Ureter (tissue), 1 donor: ENCODE measurements around the gene ADAM10. TPM values are rescaled to one million over a fixed set of nuclear protein-coding genes. Genes with fewer than 3 reads are reported as not detected.
"Not testable (repeated sequence)": the region's sequence is repeated elsewhere in the genome, so short reads cannot be mapped to it uniquely, and the experiment has no call there.

Experiments
- DNase-seq: peaks from one replicate; pipeline ENCODE4 v3.0.0-alpha.2; 2020; ENCODE audit warnings: low spot score
- total RNA-seq: library from RNA; stranded (reverse); gene quantifications from one replicate; pipeline ENCODE4 v1.2.4, GENCODE V29; 2023
- donor health status: DM: yes; HTN: yes; CAD: no.

ADAM10 gene
- total RNA-seq, 1 donor from 2014 or later = 315 TPM

- DNase-seq = no peak
Measured at GRCh38 chr15:58608129-58608590, 141.3 kb downstream of the ADAM10 start.

- no peak for DNase-seq
Measured at GRCh38 chr15:58606577-58607080, 142.9 kb downstream of the ADAM10 start.

GRCh38 chr15:58605931-58606530 is 143.5 kb downstream of the ADAM10 start:
- DNase-seq = no peak

- DNase-seq = no peak
Measured at GRCh38 chr15:58604455-58604923, 145.0 kb downstream of the ADAM10 start.

- DNase-seq = not testable (repeated sequence)
Measured at GRCh38 chr15:58603927-58604326, 145.6 kb downstream of the ADAM10 start.

- no peak for DNase-seq
Measured at GRCh38 chr15:58602823-58603222, 146.7 kb downstream of the ADAM10 start.

GRCh38 chr15:58598829-58599210 is 150.7 kb downstream of the ADAM10 start:
- DNase-seq = no peak

GRCh38 chr15:58597943-58598828 is 151.3 kb downstream of the ADAM10 start:
- DNase-seq = no peak

- no peak for DNase-seq
Measured at GRCh38 chr15:58595516-58596263, 153.8 kb downstream of the ADAM10 start.

GRCh38 chr15:58594898-58595297 is 154.6 kb downstream of the ADAM10 start:
- no peak for DNase-seq

DNA sequence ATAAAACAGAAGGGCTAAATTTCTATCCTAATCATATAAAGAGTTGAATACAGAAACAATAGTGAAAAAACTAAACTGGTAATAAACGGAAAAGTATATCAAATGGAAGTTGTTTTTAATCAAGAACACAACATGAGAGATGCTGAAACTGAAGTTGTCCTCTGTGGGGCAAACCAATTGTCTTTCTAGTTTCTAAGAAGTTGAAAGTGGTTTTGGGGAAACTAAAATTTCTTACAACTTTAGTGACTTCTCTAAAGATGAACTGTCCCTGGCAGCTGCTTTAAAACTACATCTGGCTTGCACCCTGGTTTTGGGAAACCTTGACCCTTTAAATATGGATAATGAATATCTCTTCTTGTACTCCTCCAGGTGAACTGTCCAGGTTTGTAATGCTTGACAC is 155.6 kb downstream of the ADAM10 start:
- DNase-seq = no peak

DNA sequence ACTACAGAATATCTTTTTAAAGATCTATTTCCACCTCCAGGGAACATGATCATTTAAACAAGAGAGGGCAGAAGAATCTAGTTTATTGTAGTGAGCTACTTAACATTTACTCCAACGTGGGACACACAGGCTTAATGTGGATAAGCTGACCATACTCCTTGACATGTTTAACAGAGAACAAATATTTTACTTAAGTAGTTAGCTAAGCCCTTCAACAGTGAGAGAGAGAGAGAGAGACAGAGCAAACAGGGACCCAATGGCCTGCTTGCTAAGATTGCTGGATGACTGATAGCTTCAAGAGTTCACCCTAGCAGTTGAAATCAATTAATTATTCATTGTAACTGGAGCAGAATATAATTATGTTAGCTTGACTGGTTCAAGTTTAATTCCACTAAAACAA is 158.6 kb downstream of the ADAM10 start:
- no peak for DNase-seq

DNA sequence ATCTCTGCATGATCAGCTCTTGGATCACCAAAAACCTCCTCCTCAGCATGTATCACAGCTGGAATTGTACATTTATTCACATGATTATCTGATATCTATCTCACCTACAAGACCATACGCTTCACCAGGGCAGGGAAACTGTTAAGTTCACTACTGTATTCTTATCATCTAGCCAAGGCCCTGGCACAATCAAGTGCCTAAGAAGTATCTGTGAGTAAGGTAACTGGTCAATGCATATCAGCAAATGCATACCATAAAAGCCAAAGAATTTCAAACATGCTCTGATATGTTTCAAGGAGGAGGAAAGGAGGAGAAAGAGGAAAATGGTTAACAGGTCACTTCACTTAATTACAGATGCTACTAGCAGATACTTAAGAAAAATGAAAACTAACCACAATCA is 159.3 kb downstream of the ADAM10 start:
- DNase-seq = no peak

GRCh38 chr15:58589047-58589446 is 160.5 kb downstream of the ADAM10 start:
- no peak for DNase-seq

- no peak for DNase-seq
Measured at GRCh38 chr15:58588096-58588495, 161.4 kb downstream of the ADAM10 start.

DNA sequence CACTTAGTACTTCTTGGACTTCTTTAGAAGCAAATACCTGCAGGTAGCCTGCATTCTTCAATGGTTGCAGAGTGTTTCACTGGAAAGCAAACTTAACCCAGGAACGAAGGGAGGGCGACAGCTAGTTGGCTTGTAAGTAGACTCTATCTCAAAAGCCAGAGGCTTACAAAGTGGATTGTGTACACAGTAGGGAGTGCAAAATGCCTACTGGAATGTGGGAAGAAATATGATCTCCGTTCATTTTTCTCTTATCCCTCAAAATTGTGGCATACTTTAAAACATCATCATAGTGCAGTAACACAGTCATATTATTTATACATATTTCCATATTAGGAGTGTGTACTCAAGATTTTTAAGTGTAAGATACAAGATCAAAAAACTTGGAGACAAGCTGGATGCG is 162.0 kb downstream of the ADAM10 start:
- DNase-seq = no peak

GRCh38 chr15:58585693-58586443 is 163.6 kb downstream of the ADAM10 start:
- DNase-seq = no peak

- DNase-seq = no peak
Measured at GRCh38 chr15:58584789-58585461, 164.6 kb downstream of the ADAM10 start.

DNA sequence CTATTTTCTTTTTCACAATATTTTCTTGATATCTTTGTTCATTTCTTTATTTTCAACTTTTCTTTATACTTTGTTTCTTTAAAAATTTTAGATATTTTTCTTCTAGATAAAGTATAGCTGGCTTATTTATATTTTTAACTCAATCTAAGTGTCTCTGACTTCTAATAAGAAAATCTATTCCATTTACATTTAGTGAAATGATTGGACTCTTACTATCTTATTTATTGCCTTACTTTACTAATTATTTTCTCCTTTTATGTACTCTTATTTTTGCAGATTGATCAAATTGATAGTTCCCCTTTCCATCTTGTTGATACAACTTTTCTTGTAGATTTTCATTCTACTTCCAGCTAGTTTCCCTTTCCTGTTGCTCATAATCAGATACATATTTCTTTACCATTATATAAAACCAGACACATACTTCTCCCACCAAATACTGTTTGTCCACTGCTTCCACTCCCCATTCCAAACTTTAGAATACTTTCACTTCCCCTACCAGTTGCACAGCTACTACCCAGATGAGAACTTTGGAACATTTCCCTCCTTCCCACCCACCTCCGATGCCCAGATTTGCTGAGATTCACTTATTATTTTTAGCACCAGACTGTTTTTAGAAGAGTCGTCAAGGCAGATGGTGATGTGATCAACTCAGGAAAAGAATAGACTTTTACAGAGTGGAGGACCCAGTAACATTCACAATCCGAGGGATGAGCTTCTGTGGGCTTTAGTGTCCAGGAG is 166.2 kb downstream of the ADAM10 start:
- no peak for DNase-seq

GRCh38 chr15:58582160-58582559 is 167.3 kb downstream of the ADAM10 start:
- DNase-seq = no peak
